Caki2 (cell line): ENCODE results near the gene ZNF787. TPM values are rescaled to one million over a fixed set of nuclear protein-coding genes. Genes with fewer than 3 reads are reported as not detected.

Experiments
- DNase-seq: peaks from one replicate; pipeline ENCODE4 v3.0.0-alpha.2; 2015; ENCODE audit warnings: low read depth
- in situ Hi-C: cut with HindIII; loops from 2 replicates; pipeline ENCODE4 v1.10.0; 2016; ENCODE audit warnings: low sequenced_read_pairs, low pct_unique_long_range_greater_than_20kb, mixed read lengths
- total RNA-seq: library from RNA; depleted of rRNA; stranded (reverse); fragments of >200 nt; shearing (Covaris generic); gene quantifications from 2 replicates; pipeline ENCODE4 v1.2.3, GENCODE V29; 2014; ENCODE audit warnings: low replicate concordance

The ZNF787 gene
- total RNA-seq, 1 experiment from 2014 or later, result 64.2 TPM

DNA sequence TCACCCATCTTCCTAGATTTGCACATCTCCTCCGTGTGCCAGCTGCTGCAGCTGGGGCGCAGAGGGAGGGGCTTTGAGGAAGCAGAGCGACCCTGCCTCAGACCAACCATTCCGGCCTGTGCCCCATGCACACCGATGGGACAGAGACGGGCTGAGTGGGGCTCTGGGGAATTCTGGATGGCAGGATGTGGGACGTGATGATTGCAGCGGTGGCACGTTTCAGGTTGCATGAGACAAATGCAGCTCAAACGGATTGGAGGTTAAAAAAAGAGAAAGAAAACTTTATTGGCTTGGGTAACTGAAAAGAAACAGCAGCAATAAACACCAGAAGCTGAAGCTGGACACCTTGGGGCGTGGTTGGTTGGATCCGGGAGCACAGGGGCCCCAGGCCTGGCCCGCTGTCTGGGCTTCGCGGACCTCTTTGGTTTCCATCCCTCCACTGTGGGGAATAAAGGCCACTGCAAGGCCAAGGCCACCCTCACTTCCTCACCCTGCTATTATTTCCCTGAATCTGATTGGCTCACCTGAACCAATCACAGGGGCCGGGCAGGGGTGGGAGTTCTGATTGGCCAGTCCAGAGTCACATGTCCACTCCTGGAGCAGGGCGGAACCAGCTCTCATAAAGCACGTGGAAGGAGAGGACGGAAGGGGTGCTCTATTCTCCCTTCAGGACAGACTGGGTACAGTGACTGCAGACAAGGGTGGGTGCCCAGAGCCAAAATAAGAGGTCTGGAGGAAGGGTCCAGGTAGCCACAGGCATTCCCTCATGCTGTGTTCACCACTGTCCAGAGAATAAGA is 6.1 kb upstream of the ZNF787 start:
- in situ Hi-C loops, result no loop called here
- no peak for DNase-seq

DNA sequence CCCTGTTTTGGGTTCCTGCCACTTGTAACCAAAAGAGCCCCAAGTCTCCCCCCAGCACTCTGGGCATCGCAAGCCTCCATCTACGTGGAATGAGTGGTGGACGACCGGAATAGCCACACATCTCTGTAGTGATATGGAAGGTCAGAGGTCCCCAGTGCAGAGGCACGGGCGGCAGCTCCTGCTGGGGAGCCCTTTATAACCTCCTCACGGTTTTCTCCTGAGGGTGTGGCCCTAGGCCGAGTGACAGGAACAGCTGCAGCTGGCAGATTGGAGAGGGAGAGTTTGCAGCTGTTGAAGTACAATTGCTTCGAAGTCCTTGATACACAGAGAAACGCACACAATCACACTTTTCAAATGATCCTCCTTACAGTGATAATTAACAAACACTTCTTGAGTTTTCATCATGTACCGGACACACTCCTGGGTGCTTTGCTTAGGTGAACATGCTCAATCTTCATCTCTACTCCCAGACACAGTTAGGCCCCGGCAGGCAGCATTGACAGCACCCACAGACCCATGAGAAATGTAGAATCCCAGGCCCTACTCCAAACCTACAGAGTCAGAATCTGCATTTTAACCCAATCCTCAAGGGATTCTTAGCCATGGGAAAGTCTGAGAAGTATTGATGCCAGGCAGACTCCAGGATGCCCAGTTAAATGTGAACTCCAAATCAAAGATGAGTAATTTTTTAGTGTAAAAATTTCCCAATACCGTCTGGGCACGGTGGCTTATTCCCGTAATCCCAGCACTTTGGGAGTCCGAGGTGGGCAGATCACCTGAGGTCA is 4.9 kb upstream of the ZNF787 start:
- no peak for DNase-seq
- in situ Hi-C loops, result no loop called here

DNA sequence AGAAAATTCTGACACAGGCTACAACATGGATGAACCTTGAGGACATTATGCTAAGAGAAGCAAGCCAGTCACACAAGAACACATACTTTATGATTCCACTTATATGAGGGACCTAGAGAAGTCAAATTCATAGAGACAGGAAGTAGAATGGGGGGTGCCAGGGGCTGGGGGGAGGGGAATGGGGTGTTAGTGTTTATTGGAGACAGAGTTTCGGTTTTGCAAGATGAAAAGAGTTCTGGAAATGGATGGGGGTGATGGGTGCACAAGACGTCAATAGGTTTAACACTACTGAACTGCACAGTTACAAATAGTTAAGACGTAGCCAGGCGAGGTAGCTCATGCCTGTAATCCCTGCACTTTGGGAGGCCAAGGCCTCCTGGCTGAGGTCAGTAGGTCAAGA is 3.5 kb upstream of the ZNF787 start:
- DNase-seq, result no peak
- in situ Hi-C loops, result no loop called here

DNA sequence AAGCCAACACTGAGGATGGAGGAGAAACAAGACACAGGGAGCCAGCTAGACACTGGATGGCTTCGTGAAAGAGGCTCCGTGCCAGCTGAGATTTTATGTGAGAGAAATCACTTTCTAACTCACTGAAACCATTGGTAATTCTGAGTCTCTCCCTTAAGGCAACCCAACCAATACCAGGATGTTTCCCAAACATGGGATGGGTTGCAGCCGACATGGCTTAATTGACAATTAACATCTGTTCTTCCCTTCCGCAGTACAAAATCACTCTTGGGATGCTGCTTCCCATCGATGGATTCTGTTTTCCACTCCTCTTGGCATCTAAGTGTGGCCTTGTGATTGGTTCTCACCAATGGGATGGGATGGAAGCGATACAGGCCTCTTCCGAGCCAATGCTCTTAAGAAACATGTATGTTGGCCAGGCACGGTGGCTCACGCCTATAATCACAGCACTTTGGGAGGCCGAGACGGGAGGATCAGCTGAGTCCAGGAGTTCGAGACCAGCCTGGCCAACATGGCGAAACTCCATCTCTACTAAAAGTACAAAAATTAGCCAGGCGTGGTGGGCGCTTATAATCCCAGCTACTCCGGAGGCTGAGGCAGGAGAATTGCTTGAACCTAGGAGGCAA is 2.3 kb upstream of the ZNF787 start:
- no peak for DNase-seq
- in situ Hi-C loops, result no loop called here

DNA sequence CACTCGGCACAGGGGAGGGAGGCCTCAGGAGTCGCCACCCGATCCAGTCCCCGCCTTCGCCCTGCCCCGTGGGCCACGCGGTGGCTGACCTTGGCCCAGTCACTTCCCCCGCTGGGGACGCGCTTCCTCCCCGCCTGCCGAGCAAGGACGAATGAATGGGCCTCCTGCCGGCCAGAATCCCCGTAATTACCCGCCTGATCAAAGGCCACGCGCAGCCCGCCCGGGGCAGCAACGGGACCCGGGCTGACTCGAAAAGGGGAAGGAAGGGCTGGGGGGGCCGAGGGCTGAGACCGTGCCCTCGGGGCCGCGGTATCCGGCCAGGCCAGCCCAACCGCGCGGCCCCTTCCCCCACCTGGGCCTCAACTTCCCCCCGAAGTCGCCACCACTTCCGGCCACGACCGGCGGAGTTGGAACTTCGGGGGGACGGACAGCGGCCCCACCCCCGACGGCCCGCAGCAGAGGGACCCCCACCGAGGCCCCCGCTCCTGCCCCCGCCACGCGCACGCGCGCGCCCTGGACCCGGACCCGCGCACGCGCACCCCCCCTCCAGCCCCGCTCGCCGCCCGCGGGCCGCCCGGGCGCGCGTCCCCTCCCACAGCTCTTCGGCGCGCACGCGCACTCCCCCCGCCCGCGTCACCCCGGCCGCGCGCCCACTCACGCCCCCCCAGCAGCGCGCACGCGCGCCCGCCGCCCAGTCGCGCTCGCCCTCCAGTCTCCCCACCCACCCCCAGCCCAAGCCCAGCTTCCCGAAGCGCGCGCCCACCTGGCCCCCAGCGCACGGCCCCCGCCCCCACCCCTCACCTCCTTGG is 520 bp downstream of the ZNF787 start:
- DNase-seq, result peak; percentile 84
- in situ Hi-C loops, result no loop called here

DNA sequence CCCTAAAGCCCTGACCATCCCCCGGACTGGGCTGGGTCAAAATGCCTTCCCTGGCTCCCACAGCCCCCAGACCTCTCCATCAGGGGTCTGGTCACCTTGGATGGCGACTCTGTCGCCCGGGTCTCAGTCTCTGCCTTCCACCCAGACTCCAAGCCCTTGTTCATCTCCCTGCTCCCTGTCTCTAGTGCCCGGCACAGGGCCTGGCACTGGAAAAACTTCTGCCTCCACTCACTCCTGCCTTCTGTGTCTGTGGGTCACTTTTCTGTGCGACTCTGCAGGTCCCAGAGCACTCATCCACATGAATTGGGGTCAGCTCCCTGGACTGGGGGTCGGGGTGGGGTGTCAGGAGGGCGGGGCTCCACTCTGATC is 1.1 kb downstream of the ZNF787 start:
- DNase-seq, result no peak
- in situ Hi-C loops, result no loop called here

DNA sequence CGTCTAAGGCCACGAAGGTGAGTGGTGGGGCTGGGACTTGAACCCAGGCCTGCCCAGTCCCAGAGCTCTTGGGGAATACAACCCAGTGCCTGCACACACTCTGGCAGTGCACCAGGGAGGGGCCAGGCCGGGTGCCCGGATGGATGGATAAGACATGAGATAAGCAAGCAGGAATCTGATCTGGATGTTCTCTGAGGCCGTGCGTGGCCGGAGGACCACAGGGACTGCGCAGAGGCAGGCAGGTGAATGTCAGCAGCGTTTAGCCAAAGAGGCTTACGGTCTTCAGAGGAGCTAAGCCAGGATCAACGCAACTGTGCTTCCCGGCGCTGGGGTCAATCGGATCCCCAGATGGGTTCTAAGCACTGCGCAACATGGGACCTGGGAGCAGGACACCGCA is 1.5 kb downstream of the ZNF787 start:
- DNase-seq, result no peak
- in situ Hi-C loops, result no loop called here

DNA sequence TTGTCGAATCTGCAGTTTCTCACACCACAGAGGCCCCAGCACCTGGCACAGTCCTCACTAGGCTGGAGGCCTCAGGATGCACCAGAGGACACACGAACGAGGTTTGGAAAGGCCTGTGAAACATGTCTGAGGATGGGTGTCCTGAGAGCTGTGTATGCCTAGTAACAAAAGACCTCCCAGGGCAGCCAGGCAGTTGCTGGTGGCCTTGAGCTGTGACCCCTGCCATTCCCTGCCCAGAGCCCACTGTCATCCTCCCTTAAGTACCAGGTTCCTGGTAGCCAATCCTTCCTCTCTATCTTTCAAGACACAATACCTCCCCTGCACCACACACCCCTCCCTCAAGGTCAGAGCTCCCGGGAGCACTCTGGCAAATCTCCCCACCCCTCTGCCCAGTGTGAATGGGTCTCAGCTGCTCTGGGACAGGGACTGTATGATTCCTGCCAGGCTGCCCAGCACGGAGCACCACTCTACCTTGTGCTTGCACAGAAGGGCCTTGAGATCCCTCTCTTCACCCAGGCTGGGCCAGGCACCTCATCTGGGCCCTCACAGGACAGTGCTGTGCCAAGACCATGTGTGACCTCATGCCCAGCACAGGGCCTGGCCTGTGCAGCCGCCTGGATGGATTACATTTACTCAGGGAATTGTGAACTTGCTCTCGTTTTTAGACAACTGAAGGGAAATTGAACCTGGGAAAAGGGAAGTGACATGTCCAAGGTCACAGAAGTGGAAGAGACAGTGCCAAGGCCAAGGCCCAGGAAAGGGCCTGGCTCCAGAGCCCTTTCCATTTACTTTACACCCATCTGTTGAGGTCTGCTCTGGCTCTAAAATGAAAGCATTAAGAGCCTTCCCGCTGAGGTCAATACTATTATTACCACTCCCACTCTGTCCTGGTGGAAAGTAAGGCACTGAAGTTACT is 2.2 kb downstream of the ZNF787 start:
- no peak for DNase-seq
- in situ Hi-C loops, result no loop called here

DNA sequence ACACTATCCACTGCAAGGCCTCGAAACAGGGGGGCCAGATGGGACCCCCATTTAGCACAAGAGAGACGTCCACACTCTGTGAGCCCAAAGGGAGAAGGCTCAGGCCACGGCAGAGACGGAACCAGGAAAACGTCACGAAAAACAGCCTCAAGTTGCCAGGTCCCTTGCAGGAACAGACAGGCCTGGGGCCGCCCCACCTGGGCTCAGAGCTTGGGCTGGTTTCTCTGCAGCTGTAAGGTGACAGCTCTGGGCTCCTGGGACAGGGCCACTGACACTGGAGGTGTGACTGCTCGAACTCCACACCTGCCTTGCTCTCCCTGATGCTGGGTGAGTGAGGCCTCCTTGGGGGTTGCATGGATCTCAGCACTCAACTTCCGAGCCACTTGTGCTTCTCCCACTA is 3.2 kb downstream of the ZNF787 start:
- in situ Hi-C loops, result no loop called here

DNA sequence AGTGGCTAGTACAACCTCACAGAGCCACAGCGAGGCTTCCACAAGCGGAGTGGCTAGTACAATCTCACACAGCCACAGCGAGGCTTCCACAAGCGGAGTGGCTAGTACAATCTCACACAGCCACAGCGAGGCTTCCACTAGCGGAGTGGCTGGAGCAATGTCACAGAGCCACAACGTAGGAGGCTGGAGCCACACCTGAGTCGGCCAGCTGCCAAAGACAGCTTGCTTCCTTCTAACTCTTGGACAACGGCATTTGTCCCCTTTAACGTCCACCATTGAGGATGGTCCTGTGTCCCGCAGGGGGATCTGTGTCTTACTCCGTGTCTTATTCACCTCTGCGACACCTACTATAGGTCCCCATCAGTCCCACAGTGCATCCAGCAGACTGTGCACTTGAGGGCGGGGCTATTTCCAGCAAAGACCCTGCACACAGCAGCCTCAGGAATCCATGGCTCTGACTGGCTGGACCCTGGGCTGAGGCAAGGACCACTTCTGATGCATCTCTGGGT is 3.7 kb downstream of the ZNF787 start:
- DNase-seq, result no peak
- in situ Hi-C loops, result no loop called here

More for the DNA sequence above, 3.2 kb downstream of the ZNF787 start:
- DNase-seq, result no peak

DNA sequence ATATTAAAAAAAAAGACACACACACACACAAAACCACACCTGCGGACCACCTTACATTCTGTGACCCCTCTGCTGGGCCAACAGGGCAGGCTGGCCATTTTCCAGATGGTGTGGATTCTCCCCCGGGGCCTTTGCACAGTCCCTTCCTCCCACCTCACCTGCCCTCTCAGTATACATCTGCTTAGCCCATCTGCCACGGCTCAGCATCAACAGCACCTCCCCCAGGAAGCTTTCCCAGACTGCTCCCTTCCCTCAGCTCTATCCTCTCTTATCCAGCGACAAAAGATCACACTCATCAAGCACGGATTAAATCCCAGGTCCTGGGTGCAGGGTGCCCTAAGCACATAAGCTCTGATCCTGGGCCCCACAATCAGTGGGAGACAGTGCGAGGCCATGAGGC is 4.5 kb downstream of the ZNF787 start:
- in situ Hi-C loops, result no loop called here
- no peak for DNase-seq

DNA sequence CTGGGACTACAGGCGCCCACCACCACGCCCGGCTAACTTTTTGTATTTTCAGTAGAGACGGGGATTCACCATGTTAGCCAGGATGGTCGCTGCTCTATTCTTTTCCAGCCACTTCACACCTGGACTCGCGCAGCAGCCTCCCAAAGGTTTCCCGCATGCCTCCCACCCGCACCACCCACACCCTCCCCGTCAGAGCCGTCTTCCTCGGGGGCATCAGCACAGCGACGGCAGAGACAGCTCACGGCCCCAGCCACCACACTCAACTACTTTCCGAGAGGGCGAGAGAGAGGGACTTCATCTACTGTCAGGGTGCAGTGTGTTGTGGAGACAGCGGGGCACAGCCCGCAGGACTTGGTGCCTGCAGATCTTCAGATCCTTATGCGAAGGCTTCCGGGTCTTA is 5.6 kb downstream of the ZNF787 start:
- no peak for DNase-seq
- in situ Hi-C loops, result no loop called here

DNA sequence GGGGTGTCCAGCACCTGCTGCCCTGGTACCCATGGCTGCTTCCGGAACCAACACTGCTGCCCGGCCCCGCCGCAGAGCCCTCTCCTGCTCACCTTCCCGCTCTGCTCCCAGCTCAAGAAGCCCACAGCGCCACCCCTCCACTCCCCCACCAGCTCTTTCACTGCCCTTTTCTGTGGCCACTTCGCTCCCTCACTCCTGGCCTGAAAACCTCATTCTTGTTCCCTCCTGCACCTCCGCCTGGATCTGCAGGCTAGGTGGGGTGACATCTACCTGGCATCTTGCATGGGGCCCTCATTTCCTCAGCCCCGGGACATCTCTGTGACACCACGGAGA is 6.4 kb downstream of the ZNF787 start:
- in situ Hi-C loops, result no loop called here
- no peak for DNase-seq

DNA sequence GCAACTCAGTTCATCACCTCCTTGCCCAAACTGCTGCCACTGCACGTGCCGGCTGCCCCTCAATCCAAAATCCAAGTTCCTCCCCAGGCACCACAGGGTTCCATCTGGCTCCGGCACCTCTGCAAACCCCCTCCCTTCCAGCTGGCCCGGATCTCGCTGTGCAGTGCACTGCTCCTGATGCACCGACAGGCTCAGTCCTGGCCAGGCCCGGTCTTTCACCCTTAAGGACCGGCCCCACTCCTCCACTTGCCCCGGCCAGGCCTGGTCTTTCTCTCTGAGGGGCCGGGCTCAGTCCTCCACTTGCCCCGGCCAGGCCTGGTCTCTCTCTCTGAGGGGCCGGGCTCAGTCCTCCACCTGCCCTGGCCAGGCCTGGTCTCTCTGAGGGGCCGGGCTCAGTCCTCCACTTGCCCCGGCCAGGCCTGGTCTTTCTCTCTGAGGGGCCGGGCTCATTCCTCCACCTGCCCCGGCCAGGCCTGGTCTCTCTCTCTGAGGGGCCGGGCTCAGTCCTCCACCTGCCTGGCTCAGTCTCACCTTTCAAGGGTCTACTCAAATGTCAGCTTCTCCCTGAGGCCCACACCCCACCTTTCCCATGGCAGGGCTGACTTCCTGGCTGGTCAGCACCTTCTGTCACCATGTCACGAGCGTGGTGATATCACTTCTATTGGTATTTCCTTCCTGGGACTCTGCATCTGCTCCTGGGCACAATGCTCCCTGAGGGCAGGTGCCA is 6.9 kb downstream of the ZNF787 start:
- DNase-seq, result no peak
- in situ Hi-C loops, result no loop called here

DNA sequence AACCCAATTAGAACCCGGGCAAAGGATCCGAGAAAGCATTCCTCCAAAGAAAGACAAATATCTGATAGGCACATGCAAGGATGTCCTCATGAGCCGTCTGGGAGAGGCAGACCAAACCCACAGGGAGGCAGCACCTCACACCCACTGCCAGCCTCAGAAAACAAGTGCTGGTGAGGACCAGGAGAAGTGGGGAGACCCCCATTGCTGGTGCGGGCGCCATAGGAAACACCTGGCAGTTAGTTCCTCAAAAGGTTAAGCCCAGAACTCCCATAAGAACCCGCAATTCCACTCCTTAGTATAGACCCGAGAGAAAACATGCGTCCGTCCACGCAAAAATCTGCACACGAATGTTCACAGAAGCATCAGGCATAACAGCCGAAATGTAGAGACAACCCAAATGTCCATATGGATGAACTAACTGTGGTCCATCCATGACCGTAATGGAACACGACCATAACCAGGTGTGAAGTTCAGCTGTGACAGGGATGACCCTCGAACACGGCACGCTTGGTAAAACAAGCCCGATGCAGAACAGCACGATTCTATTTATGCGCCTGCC is 7.9 kb downstream of the ZNF787 start:
- in situ Hi-C loops, result no loop called here
- DNase-seq, result no peak

DNA sequence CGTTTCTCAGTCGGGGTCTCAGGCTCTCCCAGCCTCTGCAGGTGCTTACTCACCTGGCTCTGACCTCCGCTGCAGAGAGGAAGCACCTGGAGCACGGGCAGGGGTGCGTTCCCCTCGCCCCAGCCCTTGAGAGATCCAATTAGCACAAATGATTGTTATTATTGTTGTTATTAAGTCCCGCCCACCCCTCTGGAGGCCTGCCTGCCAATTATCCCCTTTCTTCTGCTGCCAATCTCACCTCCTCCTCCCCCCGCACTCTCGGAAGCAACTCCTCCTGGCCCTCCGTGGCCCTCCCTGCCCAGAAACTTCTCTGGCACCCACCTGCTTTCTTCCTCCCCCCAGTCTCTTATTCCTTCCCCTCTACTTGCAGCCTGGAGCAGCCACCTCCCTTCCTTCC is 8.8 kb downstream of the ZNF787 start:
- in situ Hi-C loops, result no loop called here

More for the DNA sequence above, 8.8 kb downstream of the ZNF787 start:
- DNase-seq, result no peak
